GM23248 (cell line): Measurements from ENCODE around the gene TPCN2. TPM values are rescaled to one million over a fixed set of nuclear protein-coding genes. Genes with fewer than 3 reads are reported as not detected.

Source experiments
- DNase-seq: peaks from one replicate; pipeline ENCODE4 v3.0.0-alpha.2; 2015
- H2AFZ ChIP-seq: fragments of 200-600 bp; sonication (generic); 2 replicates; pipeline ENCODE4 v1.6.1; 2016; ENCODE audit warnings: antibody characterized with exemption
- H3F3A ChIP-seq: fragments of 200-600 bp; sonication (generic); 2 replicates; pipeline ENCODE4 v1.6.1; 2016; ENCODE audit warnings: mild to moderate bottlenecking, antibody characterized with exemption, mixed run types; ENCODE audit not compliant: insufficient read depth
- H3K27ac ChIP-seq: fragments of 200-600 bp; sonication (generic); 2 replicates; pipeline ENCODE4 v1.5.1; 2016; ENCODE audit warnings: mild to moderate bottlenecking
- H3K27me3 ChIP-seq: fragments of 200-600 bp; sonication (generic); replicated peaks from 2 replicates; pipeline ENCODE4 v1.6.1; 2016; ENCODE audit warnings: mild to moderate bottlenecking; ENCODE audit not compliant: insufficient read depth
- H3K36me3 ChIP-seq: fragments of 200-600 bp; sonication (generic); 2 replicates; pipeline ENCODE4 v1.6.1; 2016; ENCODE audit warnings: low read depth, mild to moderate bottlenecking
- H3K4me1 ChIP-seq: fragments of 200-600 bp; sonication (generic); 2 replicates; pipeline ENCODE4 v1.6.1; 2016; ENCODE audit warnings: mild to moderate bottlenecking; ENCODE audit not compliant: insufficient read depth
- H3K4me2 ChIP-seq: fragments of 200-600 bp; sonication (generic); one replicate; pipeline ENCODE4 v1.6.1; 2016; ENCODE audit warnings: mild to moderate bottlenecking; ENCODE audit not compliant: unreplicated experiment
- H3K4me3 ChIP-seq: fragments of 200-600 bp; sonication (generic); 2 replicates; pipeline ENCODE4 v1.5.1; 2016; ENCODE audit warnings: mild to moderate bottlenecking
- H3K79me2 ChIP-seq: fragments of 200-600 bp; sonication (generic); 2 replicates; pipeline ENCODE4 v1.6.1; 2016; ENCODE audit warnings: mild to moderate bottlenecking; ENCODE audit not compliant: insufficient read depth
- H3K9ac ChIP-seq: fragments of 200-600 bp; sonication (generic); 2 replicates; pipeline ENCODE4 v1.6.1; 2016; ENCODE audit warnings: mild to moderate bottlenecking
- H3K9me2 ChIP-seq: fragments of 200-600 bp; sonication (generic); 2 replicates; pipeline ENCODE4 v1.6.1; 2016; ENCODE audit warnings: mixed run types, mild to moderate bottlenecking, moderate library complexity; ENCODE audit not compliant: insufficient read depth
- H3K9me3 ChIP-seq: fragments of 200-600 bp; sonication (generic); one replicate; pipeline ENCODE4 v1.6.1; 2017; ENCODE audit warnings: low read depth
- H4K20me1 ChIP-seq: fragments of 200-600 bp; sonication (generic); 2 replicates; pipeline ENCODE4 v1.6.0; 2016; ENCODE audit not compliant: insufficient read depth
- EZH2 ChIP-seq: fragments of 200-600 bp; sonication (generic); IDR thresholded peaks from 2 replicates; pipeline ENCODE4 v1.6.1; 2018; ENCODE audit warnings: antibody characterized with exemption, mild to moderate bottlenecking; ENCODE audit not compliant: insufficient read depth, poor library complexity, severe bottlenecking
- EZH2phosphoT487 ChIP-seq: fragments of 200-600 bp; sonication (generic); IDR thresholded peaks from 2 replicates; pipeline ENCODE4 v1.6.1; 2018; ENCODE audit warnings: antibody characterized with exemption, moderate library complexity, mild to moderate bottlenecking, low read depth; ENCODE audit not compliant: insufficient read depth
- WGBS, 2 experiments: methylation state at CpG; one replicate each; pipeline ENCODE4 v1.1.6; 2015 to 2017; ENCODE audit warnings: low lambda C conversion rate in 2 of 2, low coverage in 1 of 2; ENCODE audit errors: missing lambda C conversion rate in 2 of 2; 5-methylcytosine and 5-hydroxymethylcytosine counted together
- in situ Hi-C: fragments of 300-500 bp; cut with MboI; formaldehyde crosslinking; loops from 2 replicates; pipeline ENCODE4 v1.15.0; 2020
- polyA plus RNA-seq: library from polyadenylated mRNA; unstranded; fragments of >200 nt; fragmentation: Nextera tagmentation; extraction: Ambion mirVana; gene quantifications from 2 replicates; pipeline ENCODE4 v1.2.1, GENCODE V29; 2016
- total RNA-seq: library from RNA; depleted of rRNA; stranded (reverse); fragments of >200 nt; shearing (Covaris generic); gene quantifications from 2 replicates; pipeline ENCODE4 v1.2.3, GENCODE V29; 2014

Gene TPCN2
- total and polyA plus RNA-seq, 2 experiments from 2014 or later: 7.1 to 8.5 TPM

DNA sequence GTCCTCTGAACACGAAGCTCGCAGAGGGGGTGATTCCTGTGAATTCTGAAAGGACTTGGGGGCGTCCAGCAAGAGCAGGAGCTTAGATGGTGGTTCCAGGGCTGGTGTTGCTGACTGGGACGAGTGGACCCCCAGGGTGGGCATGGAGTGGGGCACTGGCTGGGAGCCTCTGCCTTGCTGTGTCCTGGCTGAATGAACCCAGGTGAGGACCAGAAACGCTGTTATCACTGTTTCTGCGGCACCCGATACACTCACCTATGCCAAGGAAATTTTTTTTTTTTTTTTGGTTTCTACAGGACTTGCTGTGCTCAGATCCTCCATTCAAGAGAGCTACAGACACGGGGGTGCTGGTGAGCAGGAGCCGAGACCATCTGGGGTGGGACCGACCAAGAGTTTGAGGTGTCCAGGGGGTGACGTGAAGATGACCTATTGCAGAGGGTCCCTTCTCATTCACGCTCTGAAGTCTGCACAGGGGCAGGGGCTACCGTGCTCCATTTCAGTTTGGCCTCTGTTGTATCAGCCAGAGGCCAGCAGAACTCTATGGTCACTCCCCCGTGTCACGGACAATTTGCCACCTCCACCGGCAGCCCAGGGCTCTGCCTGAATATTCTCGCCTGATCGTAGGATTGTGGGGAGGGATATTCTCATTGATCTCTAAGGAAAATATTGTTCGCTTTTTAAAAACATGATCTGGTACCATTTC is 110.6 kb downstream of the TPCN2 start:
- DNase-seq: no peak
- no peak overlapping the region for H3K27ac ChIP-seq
- H3K4me2 ChIP-seq: no peak overlapping the region
- peaks cover 5% of the 10 kb centered on the region; the same call in 1 of the 2 replicates for H3K4me1 ChIP-seq
- no peak overlapping the region for H3K9ac ChIP-seq
- H3K9me3 ChIP-seq: peaks cover 5% of the 10 kb centered on the region
- in situ Hi-C loops: no loop called here
- no peaks in the 10 kb centered on the region for H3K27me3 ChIP-seq
- H3K4me3 ChIP-seq: no peak overlapping the region
- TF ChIP-seq EZH2: no peak
- no peak for TF ChIP-seq EZH2phosphoT487
- H2AFZ ChIP-seq: no peak overlapping the region
- no peaks in the 10 kb centered on the region for H3K36me3 ChIP-seq
- no peaks in the 10 kb centered on the region for H3K9me2 ChIP-seq
- no peaks in the 10 kb centered on the region for H3K79me2 ChIP-seq
- H3F3A ChIP-seq: no peaks in the 10 kb centered on the region
- no peaks in the 10 kb centered on the region for H4K20me1 ChIP-seq
- 89 to 95% methylated on average over 19 of the region's 19 CpGs for WGBS, 2 experiments

DNA sequence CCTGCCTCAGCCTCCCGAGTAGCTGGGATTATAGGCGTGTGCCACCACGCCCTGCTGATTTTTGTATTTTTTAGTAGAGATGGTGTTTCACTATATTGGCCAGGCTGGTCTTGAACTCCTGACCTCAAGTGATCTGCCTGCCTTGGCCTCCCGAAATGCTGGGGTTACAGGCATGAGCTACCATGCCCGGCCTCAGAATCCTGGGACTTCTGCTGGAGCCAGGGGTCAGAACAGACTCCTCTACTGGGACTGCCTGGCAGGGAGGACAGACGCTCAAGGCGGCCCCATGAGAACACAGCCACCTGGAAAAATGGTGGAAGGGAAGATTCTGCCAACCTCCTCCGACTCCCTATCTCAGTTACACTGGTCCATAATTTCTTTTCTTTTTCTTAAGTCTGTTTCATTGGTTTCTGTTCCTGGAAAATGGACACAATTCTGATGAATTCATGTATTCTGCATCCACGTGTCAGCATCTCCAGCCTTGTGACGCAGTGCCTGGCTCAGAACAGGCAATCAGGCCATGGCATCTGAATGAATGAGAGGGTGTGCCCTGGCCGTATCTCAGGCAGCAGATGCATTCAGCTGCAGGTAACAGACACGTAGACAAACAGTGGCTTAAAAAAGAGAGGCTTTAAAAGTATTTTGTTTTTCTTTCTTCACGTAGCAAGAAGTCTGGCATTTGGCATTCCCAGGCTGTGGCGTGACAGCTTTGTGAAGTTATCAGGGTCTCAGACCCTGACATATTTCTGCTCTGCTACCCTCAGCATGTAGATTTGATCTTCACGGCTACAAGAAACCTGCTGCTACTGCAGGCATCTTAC is 111.8 kb downstream of the TPCN2 start:
- Histone ChIP-seq H3K4me3 (no peak overlapping the region), H3K9me3 (peaks cover 5% of the 10 kb centered on the region), H3K9me2 (no peaks in the 10 kb centered on the region), H4K20me1 (no peaks in the 10 kb centered on the region), H3K27ac (no peak overlapping the region), H3K36me3 (no peaks in the 10 kb centered on the region), H3K4me1 (peaks cover 5% of the 10 kb centered on the region; the same call in 1 of the 2 replicates), H3K79me2 (no peaks in the 10 kb centered on the region), H3F3A (no peaks in the 10 kb centered on the region), H2AFZ (no peak overlapping the region), H3K9ac (no peak overlapping the region), H3K27me3 (no peaks in the 10 kb centered on the region), H3K4me2 (no peak overlapping the region)
- no peak for DNase-seq
- TF ChIP-seq EZH2 (no peak), EZH2phosphoT487 (no peak)
- in situ Hi-C loops: no loop called here
- 72 to 75% methylated on average over 15 of the region's 15 CpGs for WGBS, 2 experiments

- H2AFZ ChIP-seq: no peak overlapping the region
- H3K9me2 ChIP-seq: no peaks in the 10 kb centered on the region
- no peak overlapping the region for H3K27ac ChIP-seq
- peaks cover 5% of the 10 kb centered on the region; the same call in 1 of the 2 replicates for H3K4me1 ChIP-seq
- DNase-seq: no peak
- TF ChIP-seq EZH2 (no peak), EZH2phosphoT487 (no peak)
- H3K27me3 ChIP-seq: no peaks in the 10 kb centered on the region
- H3K36me3 ChIP-seq: no peaks in the 10 kb centered on the region
- in situ Hi-C loops: no loop called here
- H3K9ac ChIP-seq: no peak overlapping the region
- H3F3A ChIP-seq: no peaks in the 10 kb centered on the region
- WGBS, 2 experiments: 37 to 46% methylated on average over 5 of the region's 5 CpGs
- no peak overlapping the region for H3K4me3 ChIP-seq
- H3K9me3 ChIP-seq: peaks cover 5% of the 10 kb centered on the region
- no peaks in the 10 kb centered on the region for H3K79me2 ChIP-seq
- H4K20me1 ChIP-seq: no peaks in the 10 kb centered on the region
- H3K4me2 ChIP-seq: no peak overlapping the region
Observed at GRCh38 chr11:69161117-69161407, 112.3 kb downstream of the TPCN2 start.

DNA sequence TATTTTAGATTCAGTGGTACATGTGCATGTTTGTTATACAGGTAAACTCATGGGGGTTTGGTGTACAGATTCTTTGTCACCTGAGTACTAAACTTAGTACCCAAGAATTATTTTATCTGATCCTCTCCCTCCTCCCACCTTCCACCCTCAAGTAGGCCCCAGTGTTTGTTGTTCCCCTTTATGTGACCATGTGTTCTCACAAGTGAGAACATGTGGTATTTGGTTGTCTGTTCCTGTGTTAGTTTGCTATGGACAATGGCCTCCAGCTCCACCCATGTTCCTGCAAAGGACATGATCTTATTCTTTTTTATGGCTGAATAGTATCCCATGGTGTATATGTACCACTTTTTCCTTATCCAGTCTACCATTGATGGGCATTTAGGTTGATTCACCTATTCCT is 113.8 kb downstream of the TPCN2 start:
- Histone ChIP-seq H4K20me1 (no peaks in the 10 kb centered on the region), H3K27me3 (no peaks in the 10 kb centered on the region), H3K27ac (no peak overlapping the region), H2AFZ (no peak overlapping the region), H3K4me1 (peaks cover 5% of the 10 kb centered on the region; the same call in 1 of the 2 replicates), H3K36me3 (no peaks in the 10 kb centered on the region), H3K9me3 (peaks cover 5% of the 10 kb centered on the region), H3F3A (no peaks in the 10 kb centered on the region), H3K4me3 (no peak overlapping the region), H3K9me2 (no peaks in the 10 kb centered on the region), H3K4me2 (no peak overlapping the region), H3K79me2 (no peaks in the 10 kb centered on the region), H3K9ac (no peak overlapping the region)
- no peak for TF ChIP-seq EZH2phosphoT487
- no peak for TF ChIP-seq EZH2
- no peak for DNase-seq
- in situ Hi-C loops: no loop called here
